Measurements from ENCODE around the gene PRKCH.

The PRKCH gene

GRCh38 chr14:61524211-61524806 lies 202.9 kb downstream of the PRKCH start:
- no peak overlapping the region for H3K4me3 ChIP-seq (ENCODE audit: insufficient read depth, low read length, poor library complexity, severe bottlenecking)
- H3K9ac ChIP-seq (ENCODE audit: low read length): no peak overlapping the region
- no peaks in the 10 kb centered on the region for H3K27me3 ChIP-seq (ENCODE audit: low read length)
- no peaks in the 10 kb centered on the region for H4K20me1 ChIP-seq (ENCODE audit: low read depth, low read length)
- H3K79me2 ChIP-seq (ENCODE audit: insufficient read depth, low read length): no peaks in the 10 kb centered on the region
- H2AFZ ChIP-seq (ENCODE audit: low read depth, low read length, severe bottlenecking): no peak overlapping the region
- no peaks in the 10 kb centered on the region for H3K36me3 ChIP-seq (ENCODE audit: low read length)
- no peaks in the 10 kb centered on the region for H3F3A ChIP-seq (ENCODE audit: insufficient read depth)
- no peaks in the 10 kb centered on the region for H3K9me2 ChIP-seq (replicated peaks; ENCODE audit: insufficient read depth, low read length)
- no peak overlapping the region for H3K27ac ChIP-seq (ENCODE audit: low read depth, low read length)
- H3K4me2 ChIP-seq (ENCODE audit: low read depth, low read length, poor library complexity, severe bottlenecking): no peak overlapping the region
- H3K9me3 ChIP-seq (ENCODE audit: insufficient read depth, low read length): no peaks in the 10 kb centered on the region
- no peak for TF ChIP-seq EZH2phosphoT487 (conservative IDR thresholded peaks at IDR 0.05; ENCODE audit: low read length)
- no peak for TF ChIP-seq CTCF (IDR thresholded peaks at IDR 0.05; ENCODE audit: insufficient read depth, low read length, poor library complexity, severe bottlenecking)

- TF ChIP-seq CTCF (IDR thresholded peaks at IDR 0.05; ENCODE audit: insufficient read depth, low read length, poor library complexity, severe bottlenecking) (no peak), EZH2phosphoT487 (conservative IDR thresholded peaks at IDR 0.05; ENCODE audit: low read length) (no peak)
- Histone ChIP-seq H3K79me2 (ENCODE audit: insufficient read depth, low read length) (no peaks in the 10 kb centered on the region), H4K20me1 (ENCODE audit: low read depth, low read length) (no peaks in the 10 kb centered on the region), H3K27me3 (ENCODE audit: low read length) (no peaks in the 10 kb centered on the region), H3K4me2 (ENCODE audit: low read depth, low read length, poor library complexity, severe bottlenecking) (no peak overlapping the region), H3K4me3 (ENCODE audit: insufficient read depth, low read length, poor library complexity, severe bottlenecking) (no peak overlapping the region), H3K9me2 (replicated peaks; ENCODE audit: insufficient read depth, low read length) (no peaks in the 10 kb centered on the region), H2AFZ (ENCODE audit: low read depth, low read length, severe bottlenecking) (no peak overlapping the region), H3K9ac (ENCODE audit: low read length) (no peak overlapping the region), H3F3A (ENCODE audit: insufficient read depth) (no peaks in the 10 kb centered on the region), H3K27ac (ENCODE audit: low read depth, low read length) (no peak overlapping the region), H3K36me3 (ENCODE audit: low read length) (no peaks in the 10 kb centered on the region), H3K9me3 (ENCODE audit: insufficient read depth, low read length) (no peaks in the 10 kb centered on the region)
Observed at GRCh38 chr14:61524936-61525292, 203.5 kb downstream of the PRKCH start.

GRCh38 chr14:61525293-61526011 lies 204.1 kb downstream of the PRKCH start:
- no peak overlapping the region for H3K4me3 ChIP-seq (ENCODE audit: insufficient read depth, low read length, poor library complexity, severe bottlenecking)
- TF ChIP-seq CTCF (IDR thresholded peaks at IDR 0.05; ENCODE audit: insufficient read depth, low read length, poor library complexity, severe bottlenecking) (no peak), EZH2phosphoT487 (conservative IDR thresholded peaks at IDR 0.05; ENCODE audit: low read length) (no peak)
- no peaks in the 10 kb centered on the region for H3K79me2 ChIP-seq (ENCODE audit: insufficient read depth, low read length)
- H3K9me2 ChIP-seq (replicated peaks; ENCODE audit: insufficient read depth, low read length): no peaks in the 10 kb centered on the region
- no peaks in the 10 kb centered on the region for H3K27me3 ChIP-seq (ENCODE audit: low read length)
- no peaks in the 10 kb centered on the region for H3K36me3 ChIP-seq (ENCODE audit: low read length)
- H3K4me2 ChIP-seq (ENCODE audit: low read depth, low read length, poor library complexity, severe bottlenecking): no peak overlapping the region
- no peaks in the 10 kb centered on the region for H4K20me1 ChIP-seq (ENCODE audit: low read depth, low read length)
- no peaks in the 10 kb centered on the region for H3F3A ChIP-seq (ENCODE audit: insufficient read depth)
- no peak overlapping the region for H3K27ac ChIP-seq (ENCODE audit: low read depth, low read length)
- H3K9ac ChIP-seq (ENCODE audit: low read length): no peak overlapping the region
- no peaks in the 10 kb centered on the region for H3K9me3 ChIP-seq (ENCODE audit: insufficient read depth, low read length)
- no peak overlapping the region for H2AFZ ChIP-seq (ENCODE audit: low read depth, low read length, severe bottlenecking)

Measured in SU-DHL-6 (cell line).